Measurements from ENCODE around the gene B9D1.

Gene B9D1

GRCh38 chr17:19336938-19337711, 25.4 kb downstream of the B9D1 start:
- DNase-seq = no peak

GRCh38 chr17:19335951-19336631, 26.4 kb downstream of the B9D1 start:
- no peak for DNase-seq

GRCh38 chr17:19334331-19334730, 28.2 kb downstream of the B9D1 start:
- DNase-seq = no peak

- DNase-seq = no peak
Observed at GRCh38 chr17:19333736-19334290, 28.7 kb downstream of the B9D1 start.

GRCh38 chr17:19333132-19333440, 29.4 kb downstream of the B9D1 start:
- no peak for DNase-seq

GRCh38 chr17:19332371-19333131, 30.0 kb downstream of the B9D1 start:
- no peak for DNase-seq

- no peak for DNase-seq
Observed at GRCh38 chr17:19331543-19332245, 30.8 kb downstream of the B9D1 start.

GRCh38 chr17:19331134-19331533, 31.4 kb downstream of the B9D1 start:
- DNase-seq = no peak

GRCh38 chr17:19330271-19330670, 32.3 kb downstream of the B9D1 start:
- DNase-seq = no peak

GRCh38 chr17:19329839-19330238, 32.7 kb downstream of the B9D1 start:
- no peak for DNase-seq

- no peak for DNase-seq
Observed at GRCh38 chr17:19329136-19329535, 33.4 kb downstream of the B9D1 start.

- no peak for DNase-seq
Observed at GRCh38 chr17:19328441-19329061, 34.0 kb downstream of the B9D1 start.

GRCh38 chr17:19327031-19327783, 35.3 kb downstream of the B9D1 start:
- DNase-seq = no peak

GRCh38 chr17:19325542-19325941, 37.0 kb downstream of the B9D1 start:
- no peak for DNase-seq

- no peak for DNase-seq
Observed at GRCh38 chr17:19322861-19323260, 39.7 kb downstream of the B9D1 start.

- no peak for DNase-seq
Observed at GRCh38 chr17:19322129-19322505, 40.4 kb downstream of the B9D1 start.

- DNase-seq = no peak
Observed at GRCh38 chr17:19321481-19322128, 40.9 kb downstream of the B9D1 start.

- no peak for DNase-seq
Observed at GRCh38 chr17:19320876-19321275, 41.6 kb downstream of the B9D1 start.

GRCh38 chr17:19319771-19320505, 42.6 kb downstream of the B9D1 start:
- no peak for DNase-seq

GRCh38 chr17:19318611-19319010, 43.9 kb downstream of the B9D1 start:
- no peak for DNase-seq

Data from cortex of kidney (tissue), 1 donor.